ENCODE results near the gene HLA-C. TPM values are rescaled to one million over a fixed set of nuclear protein-coding genes. Genes with fewer than 3 reads are reported as not detected.

HLA-C gene
- total RNA-seq, 2 experiments from 2014 or later: 333 to 404 TPM

DNA sequence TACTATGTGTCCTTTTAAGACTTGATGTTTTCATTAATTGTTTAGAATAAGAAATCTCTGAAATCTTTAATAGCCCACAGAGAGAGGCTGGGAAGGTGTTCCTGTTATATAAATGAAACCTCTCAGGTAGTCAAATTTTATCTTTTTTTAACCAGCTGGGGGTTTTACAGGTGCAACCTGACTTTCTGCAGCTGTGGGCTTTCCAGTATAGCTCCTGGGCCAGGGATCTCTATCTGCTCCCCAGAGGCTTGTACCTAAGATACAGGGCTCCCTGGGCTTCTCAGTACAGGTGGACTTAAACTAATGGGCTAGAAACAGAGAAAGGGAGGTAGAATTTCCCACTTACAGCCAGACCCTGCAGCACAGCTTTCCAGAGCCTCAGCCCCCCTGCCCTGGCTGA, 49.4 kb downstream of the HLA-C start:
- Histone ChIP-seq H3K9me3 (ENCODE audit: low read length) (peaks cover 23% of the 10 kb centered on the region; the same call in 1 of the 2 replicates), H3K4me2 (ENCODE audit: low read length) (peak overlapping the region; percentile 69), H3K79me2 (ENCODE audit: insufficient read depth, low read depth, low read length) (no peaks in the 10 kb centered on the region), H2AFZ (ENCODE audit: low read length) (peak overlapping the region; percentile 30; the same call in 1 of the 2 replicates), H3K4me3 (ENCODE audit: low read depth, low read length, poor library complexity, severe bottlenecking) (peak overlapping the region; percentile 51), H3K36me3 (ENCODE audit: insufficient read depth, low read length) (no peaks in the 10 kb centered on the region; the same call in 1 of the 2 replicates), H3K27ac (ENCODE audit: low read depth, low read length, poor library complexity, severe bottlenecking) (peak overlapping the region; percentile 85), H4K20me1 (ENCODE audit: insufficient read depth, low read length) (no peaks in the 10 kb centered on the region), H3K9me2 (ENCODE audit: insufficient read depth, low read length) (no peaks in the 10 kb centered on the region), H3K4me1 (ENCODE audit: insufficient read depth, low read length, poor library complexity, severe bottlenecking) (peaks cover 53% of the 10 kb centered on the region)
- ChIA-PET POLR2A (interaction anchor here (0.6 to 0.8 kb wide), 4 partner anchors 20 to 626 kb away, joined by 3 to 4 read pairs (median 3); no protein-coding TSS in a partner anchor), CTCF (ENCODE audit: unreplicated experiment) (interaction anchor here (0.9 kb wide), 1 partner anchor 94 kb away, joined by 3 read pairs; no protein-coding TSS in a partner anchor)
- BruUV-seq (replicated peaks): no TSS peak
- TF ChIP-seq, protein P1, sequence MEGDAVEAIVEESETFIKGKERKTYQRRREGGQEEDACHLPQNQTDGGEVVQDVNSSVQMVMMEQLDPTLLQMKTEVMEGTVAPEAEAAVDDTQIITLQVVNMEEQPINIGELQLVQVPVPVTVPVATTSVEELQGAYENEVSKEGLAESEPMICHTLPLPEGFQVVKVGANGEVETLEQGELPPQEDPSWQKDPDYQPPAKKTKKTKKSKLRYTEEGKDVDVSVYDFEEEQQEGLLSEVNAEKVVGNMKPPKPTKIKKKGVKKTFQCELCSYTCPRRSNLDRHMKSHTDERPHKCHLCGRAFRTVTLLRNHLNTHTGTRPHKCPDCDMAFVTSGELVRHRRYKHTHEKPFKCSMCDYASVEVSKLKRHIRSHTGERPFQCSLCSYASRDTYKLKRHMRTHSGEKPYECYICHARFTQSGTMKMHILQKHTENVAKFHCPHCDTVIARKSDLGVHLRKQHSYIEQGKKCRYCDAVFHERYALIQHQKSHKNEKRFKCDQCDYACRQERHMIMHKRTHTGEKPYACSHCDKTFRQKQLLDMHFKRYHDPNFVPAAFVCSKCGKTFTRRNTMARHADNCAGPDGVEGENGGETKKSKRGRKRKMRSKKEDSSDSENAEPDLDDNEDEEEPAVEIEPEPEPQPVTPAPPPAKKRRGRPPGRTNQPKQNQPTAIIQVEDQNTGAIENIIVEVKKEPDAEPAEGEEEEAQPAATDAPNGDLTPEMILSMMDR (conservative IDR thresholded peaks at IDR 0.05; ENCODE audit: low read length): no peak
- TF ChIP-seq EZH2phosphoT487 (IDR thresholded peaks at IDR 0.05; ENCODE audit: borderline replicate concordance, low read depth, low read length): no peak
- peak; percentile 83 for DNase-seq (ENCODE audit: low spot score)
- intact Hi-C loops (cut with micrococcal nuclease; ENCODE audit: unreplicated experiment): loop anchor here (1.0 to 10.0 kb wide), 2 partner anchors 25 to 462 kb away; partner anchors contain the start of gene LY6G5C

Small RNA genes lying within 50 kb of the gene (small RNA-seq; reads per million reads assigned to genes)
- gene AL662844.1: not detected

Other genes with a start within 250 kb of the HLA-C start
- gene C6orf15, start 159.5 kb downstream of the HLA-C start, total RNA-seq (2014; rRNA removed; shearing (Covaris generic)): not detected in 2 replicates
- not detected in 2 replicates for gene C6orf15, start 159.5 kb downstream of the HLA-C start, total RNA-seq (2022)
- gene PSORS1C1, start 157.3 kb downstream of the HLA-C start, total RNA-seq (2014; rRNA removed; shearing (Covaris generic)): not detected in 2 replicates
- gene PSORS1C1, start 157.3 kb downstream of the HLA-C start, total RNA-seq (2022): not detected in 2 replicates
- not detected in 2 replicates for gene CDSN, start 151.6 kb downstream of the HLA-C start, total RNA-seq (2014; rRNA removed; shearing (Covaris generic))
- gene CDSN, start 151.6 kb downstream of the HLA-C start, total RNA-seq (2022): not detected in 2 replicates
- gene PSORS1C2, start 133.0 kb downstream of the HLA-C start, total RNA-seq (2014; rRNA removed; shearing (Covaris generic)): not detected in 2 replicates
- gene PSORS1C2, start 133.0 kb downstream of the HLA-C start, total RNA-seq (2022): not detected in 2 replicates
- 23.9 and 33.0 TPM in 2 replicates for gene CCHCR1, start 114.3 kb downstream of the HLA-C start, total RNA-seq (2014; rRNA removed; shearing (Covaris generic))
- 31.5 and 33.0 TPM in 2 replicates for gene CCHCR1, start 114.3 kb downstream of the HLA-C start, total RNA-seq (2022)
- gene TCF19, start 113.5 kb downstream of the HLA-C start, total RNA-seq (2014; rRNA removed; shearing (Covaris generic)): 61.6 and 63.2 TPM in 2 replicates
- 54.5 and 56.7 TPM in 2 replicates for gene TCF19, start 113.5 kb downstream of the HLA-C start, total RNA-seq (2022)
- 0.44 TPM in 1 of 2 replicates, not detected in the other for gene POU5F1, start 101.4 kb downstream of the HLA-C start, total RNA-seq (2014; rRNA removed; shearing (Covaris generic))
- gene POU5F1, start 101.4 kb downstream of the HLA-C start, total RNA-seq (2022): 0.86 and 1.4 TPM in 2 replicates
- 223 and 258 TPM in 2 replicates for gene HLA-B, start 85.1 kb upstream of the HLA-C start, total RNA-seq (2014; rRNA removed; shearing (Covaris generic))
- 238 and 309 TPM in 2 replicates for gene HLA-B, start 85.1 kb upstream of the HLA-C start, total RNA-seq (2022)
- 11.9 and 15.3 TPM in 2 replicates for gene MICA, start 131.5 kb upstream of the HLA-C start, total RNA-seq (2014; rRNA removed; shearing (Covaris generic))
- gene MICA, start 131.5 kb upstream of the HLA-C start, total RNA-seq (2022): 8.3 and 9.9 TPM in 2 replicates
- 24.2 and 26.3 TPM in 2 replicates for gene MICB, start 226.1 kb upstream of the HLA-C start, total RNA-seq (2014; rRNA removed; shearing (Covaris generic))
- gene MICB, start 226.1 kb upstream of the HLA-C start, total RNA-seq (2022): 32.4 and 33.9 TPM in 2 replicates

All from OCI-LY7 (cell line).